Aorta (tissue), 5 donors: ENCODE measurements around the gene CCDC40. TPM values are rescaled to one million over a fixed set of nuclear protein-coding genes. Genes with fewer than 3 reads are reported as not detected.

Experiments used
- ATAC-seq: fragments of 200-7000 bp; cut with Tn5 transposase; one replicate; pipeline ENCODE4 v1.9.1; 2022; ENCODE audit warnings: moderate library complexity; ENCODE audit not compliant: low FRiP score
- DNase-seq, 2 donors: peaks; one replicate each; pipeline ENCODE4 v3.0.0-alpha.2; 2020
- H3K27ac ChIP-seq, 2 donors: one replicate each; pipeline ENCODE4 v1.5.1; 2013; ENCODE audit warnings: low read length in 2 of 2, mild to moderate bottlenecking in 2 of 2, moderate library complexity in 2 of 2, control low read depth in 1 of 2, inconsistent platforms in 1 of 2, low read depth in 1 of 2
- H3K27me3 ChIP-seq, 2 donors: one replicate each; pipeline ENCODE4 v1.6.1; 2013; ENCODE audit warnings: control low read depth in 1 of 2, low read length in 1 of 2, mild to moderate bottlenecking in 1 of 2, moderate library complexity in 1 of 2; ENCODE audit not compliant: insufficient read depth in 2 of 2, control insufficient read depth in 1 of 2
- H3K36me3 ChIP-seq, 2 donors: one replicate each; pipeline ENCODE4 v1.6.1; 2013; ENCODE audit warnings: control low read depth in 1 of 2, low read length in 1 of 2, mild to moderate bottlenecking in 1 of 2; ENCODE audit not compliant: insufficient read depth in 2 of 2, control insufficient read depth in 1 of 2
- H3K4me1 ChIP-seq, 2 donors: one replicate each; pipeline ENCODE4 v1.6.1; 2013; ENCODE audit warnings: low read length in 2 of 2, control low read depth in 1 of 2, mild to moderate bottlenecking in 1 of 2, moderate library complexity in 1 of 2; ENCODE audit not compliant: insufficient read depth in 2 of 2, control insufficient read depth in 1 of 2
- H3K4me3 ChIP-seq, 2 donors: one replicate each; pipeline ENCODE4 v1.5.1; 2013; ENCODE audit warnings: low read length in 2 of 2, control low read depth in 1 of 2, mild to moderate bottlenecking in 1 of 2
- H3K9me3 ChIP-seq: one replicate; pipeline ENCODE4 v1.6.1; 2013; ENCODE audit warnings: mild to moderate bottlenecking, low read length; ENCODE audit not compliant: control insufficient read depth
- WGBS, 2 donors: extraction: QIAGEN DNeasy Blood & Tissue Kit; methylation state at CpG; one replicate each; pipeline ENCODE4 v1.1.7; 2013; 5-methylcytosine and 5-hydroxymethylcytosine counted together
- intact Hi-C, 2 donors: fragments of 100-400 bp; cut with DNase I; formaldehyde crosslinking; loops; one replicate each; pipeline versions ENCODE4 v1.14.2 to v1.15.0; 2022
- polyA plus RNA-seq, 2 donors: library from polyadenylated mRNA; stranded (reverse); fragments of 200-250 nt; gene quantifications; one replicate each; pipeline ENCODE4 v1.2.3, GENCODE V29; 2013
- total RNA-seq, 2 donors: library from RNA; stranded (reverse); fragmentation: NEBNext Ultra II Directional; extraction: Animal tissue kit (Norgen Biotek cat#: 25700); gene quantifications; one replicate each; pipeline ENCODE4 v1.2.1, GENCODE V29; 2021
- donor health status: healthy with polysubstance abuse.
- donor health status: Bipolar disorder and iron deficiency.
- donor health status: DM: no; HTN: no; CAD: no.
- donor health status: DM: no; HTN: no; CAD: no.
- donor health status: DM: yes; HTN: yes; CAD: no.

The CCDC40 gene
- total and polyA plus RNA-seq, 4 donors = 2.6 to 11.3 (median 5.1) TPM

DNA sequence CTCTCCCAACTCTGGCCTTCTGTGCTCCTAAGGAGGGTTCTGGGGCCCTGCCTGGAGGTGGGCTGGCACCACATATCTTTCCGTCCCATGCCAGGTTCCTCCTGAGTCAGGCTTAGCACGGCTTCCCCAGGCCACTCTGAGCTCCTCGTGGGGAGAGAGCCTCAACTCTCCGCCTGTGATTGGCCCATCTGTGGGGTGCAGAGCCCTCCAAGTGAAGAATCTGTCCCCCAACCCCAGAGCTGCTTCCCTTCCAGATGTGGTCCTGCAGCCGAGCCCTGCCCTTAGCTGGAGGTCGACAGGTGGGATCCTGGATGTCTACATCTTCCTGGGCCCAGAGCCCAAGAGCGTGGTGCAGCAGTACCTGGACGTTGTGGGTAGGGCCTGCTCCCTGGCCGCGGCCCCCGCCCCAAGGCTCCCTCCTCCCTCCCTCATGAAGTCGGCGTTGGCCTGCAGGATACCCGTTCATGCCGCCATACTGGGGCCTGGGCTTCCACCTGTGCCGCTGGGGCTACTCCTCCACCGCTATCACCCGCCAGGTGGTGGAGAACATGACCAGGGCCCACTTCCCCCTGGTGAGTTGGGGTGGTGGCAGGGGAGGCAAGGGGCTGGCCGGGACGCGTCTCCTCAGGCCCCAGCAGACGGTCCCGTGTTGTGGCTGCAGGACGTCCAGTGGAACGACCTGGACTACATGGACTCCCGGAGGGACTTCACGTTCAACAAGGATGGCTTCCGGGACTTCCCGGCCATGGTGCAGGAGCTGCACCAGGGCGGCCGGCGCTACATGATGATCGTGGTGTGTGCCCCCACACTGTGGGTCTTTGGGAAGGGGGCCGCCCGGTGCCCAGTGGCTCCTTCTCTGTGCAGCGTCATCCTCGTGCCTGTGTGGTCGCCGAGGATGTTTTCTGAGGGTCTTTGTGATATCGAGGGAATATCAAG is 71.9 kb downstream of the CCDC40 start:
- Histone ChIP-seq H3K36me3 (no peaks in the 10 kb centered on the region), H3K27ac (no peak overlapping the region), H3K4me3 (no peak overlapping the region), H3K27me3 (no peaks in the 10 kb centered on the region), H3K4me1 (no peaks in the 10 kb centered on the region), H3K9me3 (no peaks in the 10 kb centered on the region)
- DNase-seq (peak in 1 of 2 donors; percentile 72), ATAC-seq (no peak)
- WGBS, 2 donors = 90 to 92% methylated on average over 39 to 40 of the region's 40 CpGs
- intact Hi-C loops = no loop called here

DNA sequence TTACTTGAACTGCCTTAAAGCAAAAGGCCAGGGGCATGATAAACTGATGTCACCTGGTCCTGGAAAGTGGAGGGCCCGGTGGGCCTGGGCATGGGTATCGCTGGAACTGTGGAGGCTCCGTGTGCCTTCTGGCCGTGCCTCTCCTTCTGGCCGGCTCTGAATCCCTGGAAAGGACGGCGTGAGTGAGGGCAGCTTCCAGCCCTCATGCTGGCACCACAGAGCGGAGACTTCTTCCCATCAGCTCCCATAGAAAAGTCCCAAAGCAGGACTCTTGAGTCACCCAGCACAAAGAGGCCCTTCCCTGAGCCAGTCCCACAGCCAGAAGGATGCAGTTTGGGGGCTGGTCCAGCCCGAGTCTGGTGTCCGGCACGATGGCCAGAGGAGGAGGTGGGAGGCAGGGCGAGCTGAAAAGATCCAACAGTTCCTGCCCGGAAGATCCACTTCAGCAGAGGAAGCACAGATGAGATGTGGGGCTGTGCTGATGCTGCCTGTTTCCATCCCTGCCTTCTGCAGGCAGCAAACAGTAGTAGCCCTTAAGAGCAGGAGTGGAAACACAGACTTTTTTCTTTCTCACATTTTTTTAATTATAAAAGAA is 72.7 kb downstream of the CCDC40 start:
- 90 to 91% methylated on average over 13 of the region's 13 CpGs for WGBS, 2 donors
- H3K9me3 ChIP-seq = no peaks in the 10 kb centered on the region
- H3K27me3 ChIP-seq = no peaks in the 10 kb centered on the region
- H3K27ac ChIP-seq = no peak overlapping the region
- no peak for ATAC-seq
- no peak overlapping the region for H3K4me3 ChIP-seq
- DNase-seq = no peak
- no peaks in the 10 kb centered on the region for H3K36me3 ChIP-seq
- H3K4me1 ChIP-seq = no peaks in the 10 kb centered on the region
- intact Hi-C loops = no loop called here

DNA sequence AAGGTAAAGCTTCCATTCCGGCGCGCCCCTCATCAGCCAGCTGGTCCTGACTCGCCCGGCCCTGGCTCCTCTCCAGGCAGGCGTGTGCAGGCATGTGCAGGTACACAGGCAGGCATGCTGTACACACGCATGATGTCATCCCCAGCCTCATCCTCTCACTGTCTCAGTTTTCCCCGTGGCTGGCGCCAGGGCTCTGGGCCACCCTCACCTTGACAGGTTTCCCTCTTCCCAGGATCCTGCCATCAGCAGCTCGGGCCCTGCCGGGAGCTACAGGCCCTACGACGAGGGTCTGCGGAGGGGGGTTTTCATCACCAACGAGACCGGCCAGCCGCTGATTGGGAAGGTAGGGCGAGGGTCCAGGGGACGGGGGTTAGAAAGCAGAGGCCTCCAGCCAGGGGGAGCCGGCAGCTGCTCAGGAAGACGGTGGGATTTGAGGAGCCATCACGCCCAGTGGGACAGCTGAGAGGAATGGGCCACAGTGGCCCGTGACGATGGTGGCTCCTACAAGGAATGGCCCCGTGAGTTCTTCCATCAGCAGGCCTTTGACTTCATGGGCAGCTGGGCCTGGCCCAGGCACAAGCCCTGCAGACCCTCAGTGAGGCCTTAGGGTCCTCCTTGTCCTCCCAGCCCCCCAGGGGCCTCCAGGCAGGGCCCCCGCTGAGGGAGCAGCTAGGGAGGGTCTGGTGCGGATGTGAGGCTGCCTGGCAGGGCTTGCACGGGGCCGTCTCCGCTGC is 73.4 kb downstream of the CCDC40 start:
- intact Hi-C loops = no loop called here
- no peaks in the 10 kb centered on the region for H3K9me3 ChIP-seq
- H3K4me3 ChIP-seq = no peak overlapping the region
- no peaks in the 10 kb centered on the region for H3K36me3 ChIP-seq
- 90 to 91% methylated on average over 30 of the region's 30 CpGs for WGBS, 2 donors
- H3K27me3 ChIP-seq = no peaks in the 10 kb centered on the region
- H3K4me1 ChIP-seq = no peaks in the 10 kb centered on the region
- DNase-seq (no peak), ATAC-seq (no peak)
- no peak overlapping the region for H3K27ac ChIP-seq

DNA sequence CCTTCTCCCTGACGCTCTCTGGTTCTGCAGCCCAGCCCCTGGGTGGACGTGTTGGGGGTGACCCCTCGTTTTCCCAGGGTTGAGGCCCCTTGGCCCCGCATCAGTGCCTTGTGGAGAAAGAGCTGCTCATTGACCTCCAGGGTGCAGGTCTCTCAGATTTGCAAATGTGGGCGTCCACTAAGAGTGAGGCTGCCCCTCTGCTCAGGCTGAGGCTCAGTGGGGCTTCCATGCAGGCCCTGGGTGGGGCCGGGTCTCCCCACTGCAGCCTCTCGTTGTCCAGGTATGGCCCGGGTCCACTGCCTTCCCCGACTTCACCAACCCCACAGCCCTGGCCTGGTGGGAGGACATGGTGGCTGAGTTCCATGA is 74.0 kb downstream of the CCDC40 start:
- no peak for ATAC-seq
- 77 to 86% methylated on average over 9 of the region's 9 CpGs for WGBS, 2 donors
- no peaks in the 10 kb centered on the region for H3K36me3 ChIP-seq

GRCh38 chr17:80110927-80111701 is 74.7 kb downstream of the CCDC40 start:
- WGBS, 2 donors = 88 to 93% methylated on average over 21 of the region's 21 CpGs
- intact Hi-C loops = no loop called here
- no peak for ATAC-seq
- Histone ChIP-seq H3K27me3 (no peaks in the 10 kb centered on the region), H3K27ac (no peak overlapping the region), H3K9me3 (no peaks in the 10 kb centered on the region), H3K4me3 (no peak overlapping the region), H3K36me3 (no peaks in the 10 kb centered on the region), H3K4me1 (no peaks in the 10 kb centered on the region)
- DNase-seq = peak in 1 of 2 donors; percentile 57

More for the DNA sequence above, 74.0 kb downstream of the CCDC40 start:
- Histone ChIP-seq H3K9me3 (no peaks in the 10 kb centered on the region), H3K27me3 (no peaks in the 10 kb centered on the region), H3K4me1 (no peaks in the 10 kb centered on the region), H3K27ac (no peak overlapping the region), H3K4me3 (no peak overlapping the region)
- intact Hi-C loops = no loop called here
- no peak for DNase-seq

DNA sequence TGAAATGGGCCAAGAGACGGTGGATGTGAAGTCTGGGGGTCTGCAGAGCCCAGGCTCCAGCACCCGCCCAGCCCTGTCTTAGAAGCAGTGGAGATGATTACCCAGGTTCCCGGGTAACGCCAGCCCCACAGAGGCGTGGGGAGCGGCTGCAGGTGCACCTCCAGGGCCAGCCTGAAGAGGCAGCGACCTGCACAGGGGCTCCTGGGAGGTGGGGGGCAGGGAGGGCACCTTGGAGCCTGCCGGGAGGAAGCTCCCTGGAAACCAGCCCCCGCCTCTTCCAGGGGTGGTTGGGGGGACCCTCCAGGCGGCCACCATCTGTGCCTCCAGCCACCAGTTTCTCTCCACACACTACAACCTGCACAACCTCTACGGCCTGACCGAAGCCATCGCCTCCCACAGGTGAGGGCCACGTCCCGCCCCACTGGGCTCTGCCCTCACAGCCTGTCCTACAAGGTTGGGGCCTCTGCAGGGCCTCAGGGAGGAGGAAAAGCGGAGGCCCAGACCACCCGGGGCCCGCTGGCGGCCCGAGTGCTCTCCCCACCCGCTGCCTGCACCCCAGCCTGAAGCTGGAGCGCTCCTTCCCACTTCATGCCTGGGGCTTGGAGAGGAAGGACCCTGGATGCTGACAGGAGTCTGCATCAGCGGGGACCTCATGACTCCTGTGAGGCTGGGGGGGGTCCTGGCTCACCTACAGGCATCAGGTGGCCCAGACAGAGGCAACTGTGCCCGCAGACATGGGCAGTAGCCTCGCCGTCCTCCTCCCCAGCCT is 75.4 kb downstream of the CCDC40 start:
- no peaks in the 10 kb centered on the region for H3K27me3 ChIP-seq
- no peak overlapping the region for H3K27ac ChIP-seq
- H3K4me1 ChIP-seq = no peaks in the 10 kb centered on the region
- H3K4me3 ChIP-seq = no peak overlapping the region
- no peaks in the 10 kb centered on the region for H3K9me3 ChIP-seq
- WGBS, 2 donors = 88 to 91% methylated on average over 24 to 26 of the region's 26 CpGs
- intact Hi-C loops = no loop called here
- ATAC-seq = no peak
- DNase-seq = peak in 1 of 2 donors; percentile 45
- H3K36me3 ChIP-seq = no peaks in the 10 kb centered on the region

DNA sequence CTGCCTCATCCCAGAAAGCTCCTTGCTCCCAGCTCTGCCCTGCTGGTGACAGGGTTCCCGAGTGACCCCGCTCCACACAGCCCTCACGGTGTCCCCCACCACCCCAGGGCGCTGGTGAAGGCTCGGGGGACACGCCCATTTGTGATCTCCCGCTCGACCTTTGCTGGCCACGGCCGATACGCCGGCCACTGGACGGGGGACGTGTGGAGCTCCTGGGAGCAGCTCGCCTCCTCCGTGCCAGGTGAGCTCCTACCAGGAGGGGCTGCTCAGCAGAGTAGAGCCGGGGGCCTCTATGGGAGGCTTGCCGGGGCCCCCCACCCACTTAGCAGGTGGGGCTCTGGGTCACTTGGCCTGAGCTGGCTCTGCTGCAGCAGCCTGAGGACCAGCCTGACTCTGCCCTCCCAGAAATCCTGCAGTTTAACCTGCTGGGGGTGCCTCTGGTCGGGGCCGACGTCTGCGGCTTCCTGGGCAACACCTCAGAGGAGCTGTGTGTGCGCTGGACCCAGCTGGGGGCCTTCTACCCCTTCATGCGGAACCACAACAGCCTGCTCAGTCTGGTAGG is 76.1 kb downstream of the CCDC40 start:
- no peaks in the 10 kb centered on the region for H3K27me3 ChIP-seq
- H3K9me3 ChIP-seq = no peaks in the 10 kb centered on the region
- intact Hi-C loops = no loop called here
- H3K27ac ChIP-seq = no peak overlapping the region
- H3K36me3 ChIP-seq = no peaks in the 10 kb centered on the region
- WGBS, 2 donors = 91 to 92% methylated on average over 23 to 24 of the region's 24 CpGs
- DNase-seq (peak in 1 of 2 donors; percentile 58), ATAC-seq (peak; percentile 10)
- no peaks in the 10 kb centered on the region for H3K4me1 ChIP-seq
- no peak overlapping the region for H3K4me3 ChIP-seq
